ENCODE measurements around the gene SEPTIN1. TPM values are rescaled to one million over a fixed set of nuclear protein-coding genes. Genes with fewer than 3 reads are reported as not detected.
A peak's percentile ranks its signal among the peaks of the same experiment; 100 is the strongest.

SEPTIN1 gene
- total and polyA plus RNA-seq, 2 of the 13 experiments (the other 11 are each of a cell fraction or from before 2014, with no cell fraction given), result 0.18 to 0.67 TPM

GRCh38 chr16:30355144-30355953 is 27.0 kb downstream of the SEPTIN1 start, which contains the start of gene CD2BP2 (continued):
- TF ChIP-seq DZIP1 (CRISPR knock-in tag; IDR thresholded peaks at IDR 0.05) (peak; percentile 15; the same call in 1 of the 2 replicates), MXD4 (CRISPR knock-in tag; IDR thresholded peaks at IDR 0.05) (no peak; the same call in 1 of the 2 replicates), ZBTB43 (CRISPR knock-in tag; conservative IDR thresholded peaks at IDR 0.05) (0 out of 2 replicates have a peak, but pooled peaks have one; percentile 53), ARHGAP35 (CRISPR knock-in tag; IDR thresholded peaks at IDR 0.05; ENCODE audit: borderline replicate concordance) (peak; percentile 14; the same call in 1 of the 2 replicates), HBP1 (CRISPR knock-in tag; IDR thresholded peaks at IDR 0.05; ENCODE audit: low read depth) (peak; percentile 66; the same call in 1 of the 2 replicates), MEF2D (CRISPR knock-in tag; IDR thresholded peaks at IDR 0.05) (peak; percentile 51), PHF5A (CRISPR knock-in tag; IDR thresholded peaks at IDR 0.05; ENCODE audit: low read depth, unreplicated experiment) (peak; percentile 84), PRDM4 (CRISPR knock-in tag; IDR thresholded peaks at IDR 0.05; ENCODE audit: borderline replicate concordance) (peak; percentile 83; the same call in 1 of the 2 replicates)
